HG03139 (cell line): ENCODE data around the gene RNF220.
"Not testable (repeated sequence)": the region's sequence is repeated elsewhere in the genome, so short reads cannot be mapped to it uniquely, and the experiment has no call there.

Experiments used
- ATAC-seq: cut with Tn5 transposase; IDR thresholded peaks from one replicate; pipeline ENCODE4 v1.9.1; 2021; ENCODE audit not compliant: unreplicated experiment

RNF220 gene

GRCh38 chr1:44648529-44649250 lies 243.6 kb downstream of the RNF220 start:
- no peak for ATAC-seq

GRCh38 chr1:44649788-44650158 lies 244.7 kb downstream of the RNF220 start:
- no peak for ATAC-seq

- ATAC-seq: no peak
Measured at GRCh38 chr1:44650159-44650831, 245.2 kb downstream of the RNF220 start.

GRCh38 chr1:44651069-44651468 lies 246.0 kb downstream of the RNF220 start:
- ATAC-seq: no peak

GRCh38 chr1:44652445-44653106 lies 247.5 kb downstream of the RNF220 start:
- peak; percentile 56 for ATAC-seq

GRCh38 chr1:44653107-44653964 lies 248.3 kb downstream of the RNF220 start:
- ATAC-seq: no peak

DNA sequence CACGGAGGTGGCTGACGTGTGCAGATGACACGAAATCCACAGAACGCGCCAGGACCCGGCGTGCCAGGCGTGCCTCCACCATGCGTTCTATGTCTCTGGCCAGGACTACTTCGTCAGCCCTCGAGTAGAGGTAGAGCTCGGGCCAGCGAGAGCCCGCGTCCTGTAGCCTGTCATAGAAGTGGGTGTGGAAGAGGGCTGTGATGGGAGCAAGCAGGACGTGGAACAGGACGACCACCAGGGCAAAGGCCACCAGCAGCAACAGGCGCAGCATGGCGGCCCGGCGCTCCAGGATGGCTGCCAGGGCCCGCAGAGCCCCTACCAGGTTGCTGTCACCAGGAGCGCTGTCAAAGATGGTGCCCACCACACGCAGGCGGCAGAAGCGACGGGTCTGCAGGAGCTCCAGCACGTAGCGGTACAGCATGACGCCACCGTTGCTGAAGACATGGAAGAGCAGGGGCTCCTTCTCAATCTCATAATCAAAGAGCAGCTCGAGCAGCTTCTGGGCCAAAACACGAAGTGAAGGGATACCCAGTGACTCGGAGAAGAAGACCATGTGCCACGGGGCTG lies 249.6 kb downstream of the RNF220 start:
- ATAC-seq: no peak

DNA sequence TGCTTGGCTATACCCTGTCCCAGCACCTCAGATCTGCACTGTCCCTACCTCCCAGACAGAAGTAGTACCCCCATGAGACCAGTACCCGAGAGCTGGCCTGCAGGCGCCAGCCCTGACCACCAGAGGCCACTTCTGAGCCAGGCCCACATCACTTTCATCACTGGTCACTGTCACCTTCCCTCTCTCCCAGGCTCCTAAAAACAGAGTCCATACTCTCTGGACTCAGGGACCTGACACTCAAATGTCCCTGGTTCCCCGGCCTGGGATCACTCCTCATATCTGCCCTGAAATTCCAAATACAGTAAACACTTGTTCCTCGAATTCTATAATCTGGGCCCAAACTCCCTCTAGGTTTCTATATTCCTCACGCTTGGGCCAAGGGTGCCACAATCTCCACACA lies 250.6 kb downstream of the RNF220 start:
- ATAC-seq: no peak

- no peak for ATAC-seq
Measured at GRCh38 chr1:44659566-44659965, 254.5 kb downstream of the RNF220 start.

GRCh38 chr1:44660176-44660575 lies 255.1 kb downstream of the RNF220 start:
- no peak for ATAC-seq

GRCh38 chr1:44661781-44662682 lies 257.0 kb downstream of the RNF220 start:
- ATAC-seq: no peak

GRCh38 chr1:44662683-44663030 lies 257.6 kb downstream of the RNF220 start:
- no peak for ATAC-seq

DNA sequence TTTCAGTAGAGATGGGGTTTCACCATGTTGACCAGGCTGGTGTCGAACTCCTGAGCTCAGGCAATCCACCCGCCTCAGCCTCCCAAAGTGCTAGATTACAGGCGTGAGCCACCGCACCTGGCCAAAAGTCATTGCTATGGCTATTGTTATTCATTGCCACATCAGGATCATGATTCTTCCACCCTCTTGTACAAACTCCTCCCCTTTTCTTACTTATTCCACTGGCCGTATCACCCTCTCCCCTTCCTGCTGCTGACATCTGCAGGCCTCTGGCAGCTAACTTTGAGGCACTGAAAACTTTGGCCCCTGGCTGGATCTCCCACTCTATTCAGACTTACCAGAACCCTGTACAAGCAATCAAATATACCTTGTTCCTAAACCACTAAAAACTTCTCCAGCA lies 258.4 kb downstream of the RNF220 start:
- no peak for ATAC-seq

DNA sequence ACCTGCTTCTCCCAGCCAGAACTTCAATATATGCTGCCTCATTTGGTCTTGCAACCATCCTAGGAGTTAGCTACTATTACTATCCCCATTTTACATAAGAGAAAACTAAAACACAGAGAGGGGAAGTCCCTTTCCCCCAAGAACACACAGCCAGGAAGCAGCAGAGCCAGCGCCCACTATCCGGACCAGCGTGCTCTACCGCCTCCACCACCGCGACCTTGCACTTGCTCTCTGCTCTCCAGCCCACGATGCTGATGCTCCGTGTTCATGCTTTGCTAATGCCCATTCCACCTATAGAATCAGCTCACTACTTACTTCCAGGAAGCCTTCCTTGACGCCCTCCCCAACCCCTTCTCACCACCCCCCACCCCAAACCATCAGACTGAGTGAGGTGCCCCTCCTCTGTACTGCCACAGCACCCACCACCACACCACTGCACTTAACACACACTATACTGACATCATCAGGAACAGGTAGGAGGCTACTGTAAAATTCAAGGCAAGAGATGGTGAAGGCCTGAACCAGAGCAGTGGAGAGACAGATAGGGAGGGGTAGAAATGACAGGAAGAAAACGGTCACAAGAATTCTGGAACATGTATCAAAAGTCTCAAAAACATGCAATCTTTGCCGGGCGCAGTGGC lies 259.8 kb downstream of the RNF220 start:
- ATAC-seq: no peak

GRCh38 chr1:44666719-44667118 lies 261.7 kb downstream of the RNF220 start:
- not testable (repeated sequence) for ATAC-seq

DNA sequence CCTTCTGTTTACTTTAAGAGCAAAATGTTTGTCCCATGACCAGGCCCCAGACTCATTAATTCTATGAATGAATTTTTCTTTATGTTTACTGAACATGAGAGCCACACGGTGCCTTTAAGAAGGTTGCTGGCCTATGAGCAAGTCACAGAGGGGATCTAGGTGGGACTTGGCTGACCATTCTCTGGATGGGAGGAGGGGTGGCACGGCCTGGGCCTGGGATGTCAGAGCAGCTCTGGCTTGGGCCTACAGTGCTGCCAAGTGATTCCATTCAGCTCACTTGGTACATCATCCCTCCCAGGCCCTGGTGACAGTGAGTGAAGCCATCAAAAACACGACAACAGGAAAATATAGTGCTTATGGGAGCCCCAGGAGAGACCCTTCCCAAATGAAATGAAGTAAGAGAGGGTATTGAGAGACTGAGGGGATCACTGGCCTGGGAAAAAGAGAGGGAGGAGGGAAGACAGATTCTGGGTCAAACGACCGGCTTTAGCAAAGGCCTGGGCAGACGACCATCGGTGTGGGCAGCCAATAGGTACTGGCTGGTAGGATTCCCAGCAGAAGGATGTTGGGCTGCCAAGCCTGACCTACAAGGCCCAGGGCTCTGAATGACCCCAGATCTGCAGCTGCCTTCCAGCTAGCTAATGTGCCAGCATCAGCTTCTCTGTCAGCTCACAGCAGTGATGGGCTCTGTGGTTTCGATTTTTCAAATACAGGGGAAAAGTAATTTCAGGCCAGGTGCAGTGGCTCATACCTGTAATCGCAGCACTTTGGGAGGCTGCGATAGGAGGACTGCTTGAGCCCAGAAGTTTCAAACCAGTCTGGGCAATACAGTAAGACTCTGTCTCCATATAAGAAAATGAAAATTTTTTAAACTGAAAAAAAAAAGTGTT lies 265.9 kb downstream of the RNF220 start:
- no peak for ATAC-seq

DNA sequence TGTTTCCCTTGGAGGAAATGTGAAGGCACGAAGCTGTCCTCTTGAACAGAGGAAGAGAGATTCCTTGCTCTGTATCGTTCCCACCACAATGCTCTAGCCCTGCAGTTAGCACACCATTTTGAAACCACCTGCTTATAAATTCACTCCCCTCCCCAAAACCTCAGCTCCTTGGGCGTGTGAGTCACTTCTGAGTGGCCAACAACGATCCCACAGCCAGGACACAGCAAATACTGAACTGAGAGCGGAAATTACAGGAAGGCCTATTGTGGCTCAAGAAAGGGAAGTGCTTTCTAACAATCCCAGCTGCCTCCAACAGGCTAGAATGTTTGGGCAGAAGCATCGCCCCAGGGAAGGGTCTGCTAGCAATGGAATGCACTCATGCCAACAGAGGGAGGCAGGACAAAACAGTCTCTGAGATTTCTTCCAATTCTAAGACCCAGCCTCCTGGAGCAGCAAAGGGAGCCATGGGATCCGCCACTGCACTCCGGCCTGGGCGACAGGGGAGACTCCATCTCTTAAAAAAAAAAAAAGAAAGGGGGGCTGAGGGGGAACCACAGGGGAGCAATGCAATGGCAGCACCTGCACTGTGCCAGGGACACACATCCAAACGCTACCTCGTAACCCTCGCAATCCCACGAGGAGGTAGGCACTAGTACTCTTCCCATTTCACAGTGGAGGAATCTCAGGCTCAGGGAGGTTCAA lies 267.4 kb downstream of the RNF220 start:
- ATAC-seq: no peak
